GM19023 (cell line): ENCODE data around the gene MAN1C1.
"Not testable (repeated sequence)": the region's sequence is repeated elsewhere in the genome, so short reads cannot be mapped to it uniquely, and the experiment has no call there.

Source experiments
- ATAC-seq: cut with Tn5 transposase; IDR thresholded peaks from one replicate; pipeline ENCODE4 v1.9.1; 2021; ENCODE audit warnings: mild to moderate bottlenecking, moderate library complexity; ENCODE audit not compliant: unreplicated experiment

The MAN1C1 gene

DNA sequence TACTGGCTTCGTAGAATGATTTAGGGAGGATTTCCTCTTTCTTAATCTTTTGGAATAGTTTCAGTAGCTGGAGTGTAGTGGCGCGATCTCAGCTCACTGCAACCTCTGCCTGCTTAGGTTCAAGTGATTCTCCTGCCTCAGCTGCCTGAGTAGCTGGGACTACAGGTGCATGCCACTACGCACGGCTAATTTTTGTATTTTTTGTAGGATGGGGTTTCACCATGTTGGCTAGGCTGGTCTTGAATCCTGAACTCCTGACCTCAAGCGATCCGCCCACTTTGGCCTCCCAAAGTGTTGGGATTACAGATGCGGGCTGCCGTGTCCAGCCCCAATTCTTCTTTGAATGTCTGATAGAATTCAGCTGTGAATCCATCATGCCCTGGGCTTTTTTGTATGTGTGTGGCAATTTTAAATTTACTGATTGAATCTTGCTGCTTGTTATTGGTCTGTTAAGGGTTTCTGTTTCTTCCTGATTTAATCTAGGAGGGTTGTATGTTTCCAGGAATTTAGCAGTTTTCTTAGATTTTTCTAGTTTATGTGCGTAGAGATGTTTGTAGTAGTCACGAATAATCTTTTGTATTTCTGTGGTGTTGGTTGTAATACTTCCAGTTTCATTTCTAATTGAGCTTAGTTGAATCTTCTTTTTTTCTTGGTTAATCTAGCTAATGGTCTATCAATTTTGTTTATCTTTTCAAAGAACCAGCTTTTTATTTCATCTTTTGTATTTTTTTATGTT lies 15.3 kb downstream of the MAN1C1 start:
- no peak for ATAC-seq

DNA sequence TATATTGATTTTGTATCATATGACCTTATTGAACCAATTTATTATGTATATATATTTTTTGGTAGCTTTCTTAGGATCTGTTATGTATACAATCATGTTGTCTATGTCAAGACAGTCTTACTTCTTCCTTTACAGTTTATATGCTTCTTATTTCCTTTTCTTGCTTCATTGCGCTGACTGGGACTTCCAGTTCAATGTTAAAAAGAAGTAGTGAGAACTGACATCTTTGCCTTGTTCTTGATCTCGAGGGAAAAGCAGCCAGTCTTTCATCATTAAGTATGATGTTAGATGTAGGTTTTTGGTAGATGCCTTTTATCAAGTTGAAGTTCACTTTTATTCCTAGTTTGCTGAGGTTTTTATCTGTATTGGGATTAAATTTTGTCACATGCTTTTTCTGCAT lies 17.5 kb downstream of the MAN1C1 start:
- no peak for ATAC-seq

DNA sequence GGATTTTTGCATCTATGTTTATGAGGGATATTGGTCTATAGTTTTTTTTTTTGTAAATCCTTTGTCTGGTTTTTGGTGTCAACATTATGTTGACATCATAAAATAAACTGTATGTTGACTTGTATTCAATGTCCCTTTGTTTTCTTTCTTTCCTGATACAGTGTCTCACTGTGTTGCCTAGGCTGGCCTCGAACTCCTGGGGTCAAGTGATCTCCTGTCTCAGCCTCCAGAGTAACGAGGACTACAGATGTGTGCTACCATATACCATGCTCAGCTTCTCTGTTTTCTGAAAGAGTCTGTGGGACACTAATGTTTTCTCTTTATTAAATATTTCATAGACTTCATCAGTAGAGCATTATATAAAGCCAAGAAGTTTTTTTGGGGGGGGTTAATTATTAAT lies 18.3 kb downstream of the MAN1C1 start:
- ATAC-seq = no peak

DNA sequence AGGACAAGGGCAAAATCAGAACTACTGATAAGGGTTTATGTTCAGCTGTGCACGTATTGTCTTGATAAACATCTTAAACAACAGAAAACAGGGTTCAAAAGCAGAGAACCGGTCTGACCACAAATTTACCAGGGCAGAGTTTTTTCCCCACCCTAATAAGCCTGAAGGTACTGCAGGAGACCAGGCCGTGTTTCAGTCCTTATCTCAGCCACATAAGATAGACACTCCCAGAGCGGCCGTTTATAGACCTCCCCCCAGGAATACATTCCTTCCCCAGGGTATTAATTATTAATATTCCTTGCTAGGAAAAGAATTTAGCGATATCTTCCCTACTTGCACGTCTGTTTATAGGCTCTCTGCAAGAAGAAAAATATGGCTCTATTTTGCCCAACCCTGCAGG lies 19.6 kb downstream of the MAN1C1 start:
- not testable (repeated sequence) for ATAC-seq

DNA sequence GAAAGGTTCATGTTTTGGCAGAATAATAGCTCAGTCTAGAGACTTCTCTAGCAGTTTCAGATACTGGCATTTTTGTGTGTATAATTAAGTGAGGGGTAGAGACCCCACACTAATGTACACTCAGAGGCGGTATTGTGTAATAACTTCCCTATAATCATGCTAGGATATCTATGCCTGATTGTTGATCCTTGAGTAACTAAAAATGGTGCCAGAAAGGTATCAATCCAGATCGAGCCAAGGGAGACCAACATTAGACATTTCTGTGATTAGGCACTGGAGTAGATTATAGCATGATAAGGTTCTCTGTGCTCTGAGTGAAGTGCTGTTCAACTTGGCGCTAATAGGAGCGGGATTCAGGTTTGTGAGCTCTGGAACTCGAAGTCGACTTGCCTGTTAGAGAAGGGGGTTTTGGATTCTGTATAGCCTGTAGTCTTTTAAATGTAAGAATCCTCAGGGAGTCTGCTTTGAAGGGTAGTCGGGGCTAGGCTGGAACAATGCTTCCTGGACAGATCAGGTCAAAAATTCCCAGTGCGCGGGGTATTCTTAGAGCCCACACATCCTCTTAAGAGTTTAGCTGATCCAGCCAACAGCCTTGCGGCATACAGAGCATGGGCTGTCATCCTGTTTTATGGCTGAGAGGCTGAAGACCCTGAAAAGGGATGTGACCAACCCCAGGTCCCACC lies 24.2 kb downstream of the MAN1C1 start:
- no peak for ATAC-seq

DNA sequence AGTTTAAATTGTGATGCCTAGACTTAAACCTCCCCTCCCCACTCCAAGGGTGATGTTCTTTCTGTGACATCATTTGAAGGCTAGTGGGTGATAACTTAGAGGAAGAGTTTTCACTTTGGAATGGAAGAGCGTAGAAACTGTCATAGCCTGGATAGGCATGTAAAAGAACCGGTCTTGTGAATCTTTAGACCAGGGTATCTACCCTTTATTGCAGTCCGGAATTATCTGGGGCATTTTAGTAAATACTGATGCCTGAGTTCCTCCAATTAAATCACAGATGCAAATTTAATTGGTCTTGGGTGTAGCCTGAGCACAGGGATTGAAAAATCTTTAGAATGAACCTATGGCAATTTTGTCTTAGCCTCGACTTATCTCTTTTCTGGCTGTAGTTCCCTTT lies 24.7 kb downstream of the MAN1C1 start:
- ATAC-seq = no peak

DNA sequence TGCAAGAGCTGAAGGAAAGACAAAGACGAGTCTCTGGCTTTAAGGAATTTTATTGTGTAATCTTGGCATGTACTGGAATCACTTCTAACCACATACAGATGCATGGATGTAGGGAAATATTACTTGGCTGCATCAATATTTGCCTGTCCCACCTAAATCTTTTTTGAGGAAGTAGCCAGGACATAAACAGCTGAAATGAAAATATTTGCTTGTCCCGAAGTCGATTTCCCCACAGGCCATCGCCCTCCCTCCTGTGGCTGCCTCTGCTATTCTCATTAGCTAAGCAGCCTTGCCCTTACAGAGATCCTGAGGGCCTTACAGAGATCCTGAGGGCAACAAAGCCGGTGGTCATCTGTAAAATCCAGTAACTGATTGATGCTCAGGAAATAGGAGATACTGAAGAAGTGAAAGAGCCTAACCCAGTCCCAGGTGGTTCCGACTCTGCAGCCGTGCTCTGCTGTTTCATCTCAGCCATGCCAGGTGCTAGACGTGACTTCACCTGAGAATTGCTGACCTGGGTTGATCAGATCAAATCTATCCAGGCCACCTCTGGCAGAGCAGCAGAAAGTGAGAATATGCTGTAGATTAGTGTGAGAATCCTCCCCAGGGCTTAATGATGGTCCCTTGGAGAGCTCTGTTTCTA lies 25.5 kb downstream of the MAN1C1 start:
- ATAC-seq = no peak

DNA sequence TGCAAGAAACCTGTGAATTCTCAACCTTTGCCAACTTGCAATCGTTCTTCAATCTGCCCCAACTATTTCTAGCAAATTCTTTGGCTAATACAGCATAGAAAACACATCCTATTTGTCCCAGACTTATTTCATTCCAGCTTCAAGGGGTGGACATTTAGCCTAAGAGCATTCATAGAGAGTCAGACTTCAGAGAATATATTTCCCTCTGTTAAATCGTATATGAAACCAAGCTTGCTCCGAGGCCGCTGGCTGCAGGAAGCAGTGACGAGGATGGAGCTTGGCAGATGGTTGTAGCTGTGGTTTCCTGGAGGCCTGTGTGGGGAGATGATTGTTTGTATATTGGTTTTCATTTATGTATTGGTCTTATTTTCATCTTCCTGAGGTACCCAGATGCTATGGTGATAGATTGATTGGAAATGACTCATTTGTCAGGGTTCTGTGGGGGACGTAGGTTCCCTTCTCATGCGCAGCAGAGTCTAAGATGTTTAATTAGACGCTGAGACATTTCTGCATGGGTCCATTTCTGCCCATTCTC lies 26.1 kb downstream of the MAN1C1 start:
- ATAC-seq = no peak

DNA sequence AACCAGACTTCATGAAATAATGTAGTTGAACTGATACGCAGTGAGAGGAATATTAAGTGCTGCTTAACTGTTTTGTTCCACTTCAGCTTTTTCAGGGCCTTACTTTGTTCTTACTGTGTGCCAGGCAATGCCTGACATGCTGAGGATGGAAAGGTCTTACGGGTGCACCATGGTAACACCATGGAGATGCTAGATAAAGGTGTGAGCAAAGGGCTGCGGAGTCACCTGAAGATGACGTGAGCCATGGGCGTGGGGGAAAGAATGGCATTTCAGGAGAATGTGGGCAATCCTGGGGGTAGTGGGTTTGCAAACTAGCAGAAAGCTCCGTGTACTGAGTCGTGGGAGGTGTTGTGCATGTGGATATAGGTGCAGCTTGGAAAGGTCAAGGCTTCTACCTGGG lies 27.3 kb downstream of the MAN1C1 start:
- ATAC-seq = no peak

DNA sequence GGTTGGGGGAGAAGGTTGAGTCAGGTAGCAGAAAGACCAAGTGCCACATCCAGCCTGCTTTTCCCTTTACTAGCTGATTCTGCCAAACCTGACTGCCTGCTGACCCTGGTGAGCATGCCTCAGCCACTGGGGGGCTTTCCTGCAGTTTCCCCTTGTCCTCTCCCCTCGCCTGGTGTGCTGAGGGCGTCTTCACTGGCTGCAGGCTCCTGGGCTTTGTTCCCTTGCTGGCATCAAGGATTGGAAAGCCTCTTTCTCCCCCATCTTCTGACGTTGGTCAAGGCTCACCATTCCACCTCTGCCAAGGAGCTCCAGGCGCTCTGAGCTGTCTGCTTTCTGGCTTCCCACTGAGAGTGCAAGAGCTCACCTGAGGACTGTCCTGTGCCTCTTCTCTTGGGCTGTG lies 28.4 kb downstream of the MAN1C1 start:
- no peak for ATAC-seq

DNA sequence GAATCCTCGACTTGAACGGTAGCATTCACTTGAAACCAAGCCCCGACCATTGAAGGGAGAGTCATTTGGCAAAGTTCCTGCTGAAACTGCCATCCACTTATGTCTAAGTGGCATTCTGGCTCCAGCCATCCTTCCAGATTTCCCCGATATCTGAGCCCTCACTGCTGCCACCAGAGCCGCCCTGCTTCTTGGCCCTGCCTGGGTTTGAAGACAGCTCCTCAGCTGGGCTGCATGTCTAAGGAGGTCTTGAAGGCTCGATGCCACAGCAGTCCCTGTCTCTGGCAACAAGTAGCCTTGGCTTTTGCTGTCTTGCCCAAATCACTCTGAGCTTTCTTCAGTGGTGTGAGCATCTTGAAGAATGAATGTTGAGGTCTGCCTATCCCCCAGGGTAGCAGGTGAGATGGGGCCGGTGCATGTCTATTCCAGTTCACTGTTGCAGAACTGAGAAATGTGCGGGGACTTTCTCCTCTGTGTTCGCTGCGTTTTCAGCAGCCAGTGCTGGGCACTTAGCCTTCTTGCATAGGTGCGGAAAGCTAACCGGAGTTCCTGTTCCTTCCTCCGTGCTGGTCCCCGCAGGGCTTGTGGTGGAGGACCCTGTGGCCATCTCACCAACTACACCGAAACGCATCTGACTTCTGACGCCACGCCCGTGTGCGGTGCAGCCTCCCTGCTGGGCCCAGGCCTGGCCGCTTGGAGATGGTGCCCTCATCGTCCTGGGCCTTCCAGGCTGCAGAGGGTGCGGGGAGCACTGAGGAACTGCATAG lies 29.2 kb downstream of the MAN1C1 start:
- no peak for ATAC-seq

DNA sequence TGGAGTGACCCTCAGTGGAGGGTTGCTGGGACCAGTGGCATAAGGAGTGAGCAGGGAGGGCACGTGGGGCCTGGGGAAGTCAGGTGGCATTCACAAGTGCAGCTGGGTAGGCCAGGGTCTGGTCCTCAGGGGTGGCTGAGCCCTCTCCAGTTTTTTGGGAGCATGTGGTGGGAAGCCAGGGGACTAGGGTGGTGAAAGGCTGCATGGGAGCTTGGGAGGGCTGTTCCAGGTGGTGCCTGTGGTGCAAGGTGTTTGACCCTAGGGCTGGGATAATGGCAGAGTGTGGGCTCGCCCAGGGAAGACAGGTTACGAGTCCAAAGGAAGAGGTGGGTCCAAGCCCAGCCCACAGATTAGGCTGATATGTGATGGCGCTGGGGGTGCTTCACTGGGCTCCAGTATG lies 30.5 kb downstream of the MAN1C1 start:
- ATAC-seq = no peak

DNA sequence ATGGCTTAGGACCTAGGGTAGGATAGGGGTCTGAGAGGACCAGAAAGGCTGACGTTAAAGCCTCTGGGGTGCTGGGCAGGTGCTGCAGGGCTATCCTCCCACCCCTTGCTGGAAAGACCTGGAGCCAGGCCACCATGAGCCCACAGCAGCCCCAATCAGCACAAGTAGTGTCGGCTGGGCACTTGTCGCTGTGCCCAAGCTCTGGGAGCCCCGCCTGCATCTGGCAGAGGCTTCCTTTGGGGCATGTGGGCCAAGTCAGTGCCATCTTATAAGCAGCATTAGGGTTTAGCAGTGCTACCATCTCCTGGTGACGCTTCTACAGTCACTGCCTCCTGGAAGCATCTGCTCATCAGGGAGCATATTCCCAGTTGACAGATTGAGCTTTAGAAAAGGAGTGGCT lies 31.3 kb downstream of the MAN1C1 start:
- ATAC-seq = no peak

DNA sequence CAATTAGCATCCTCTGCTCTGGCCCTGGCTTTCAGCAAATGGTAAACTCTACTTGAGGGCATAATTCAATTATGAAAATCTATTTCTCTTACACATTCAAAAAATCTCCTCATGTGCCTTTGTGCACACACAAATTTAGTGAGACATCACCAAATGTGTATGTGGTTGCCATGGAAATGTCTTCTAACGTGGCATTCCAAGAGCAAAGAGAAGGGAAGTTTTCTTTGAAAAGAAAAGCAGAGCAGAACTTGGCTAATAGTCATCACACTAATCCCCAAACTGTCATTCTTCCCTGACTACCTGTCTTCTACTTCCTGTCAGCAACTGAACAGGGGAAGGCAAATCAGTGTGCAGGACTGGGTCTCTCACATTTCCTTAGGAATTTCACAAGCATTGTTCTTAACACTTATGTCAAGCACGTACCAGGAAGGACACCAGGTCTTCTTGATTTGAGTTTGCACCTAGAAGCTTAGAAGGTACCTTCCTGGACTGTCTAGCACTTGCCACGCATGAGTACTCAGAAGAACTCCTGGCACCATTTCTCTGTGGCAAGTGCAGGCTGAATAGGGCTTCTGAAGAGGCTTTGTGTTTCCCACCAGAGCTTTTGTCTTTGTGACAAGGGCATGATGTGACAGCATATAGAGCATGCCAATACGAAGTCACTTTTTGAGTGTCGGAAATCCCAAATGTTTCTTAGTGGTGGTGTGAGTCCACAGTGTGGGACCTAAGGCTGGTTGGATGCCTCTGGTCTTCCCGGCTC lies 32.3 kb downstream of the MAN1C1 start:
- no peak for ATAC-seq

DNA sequence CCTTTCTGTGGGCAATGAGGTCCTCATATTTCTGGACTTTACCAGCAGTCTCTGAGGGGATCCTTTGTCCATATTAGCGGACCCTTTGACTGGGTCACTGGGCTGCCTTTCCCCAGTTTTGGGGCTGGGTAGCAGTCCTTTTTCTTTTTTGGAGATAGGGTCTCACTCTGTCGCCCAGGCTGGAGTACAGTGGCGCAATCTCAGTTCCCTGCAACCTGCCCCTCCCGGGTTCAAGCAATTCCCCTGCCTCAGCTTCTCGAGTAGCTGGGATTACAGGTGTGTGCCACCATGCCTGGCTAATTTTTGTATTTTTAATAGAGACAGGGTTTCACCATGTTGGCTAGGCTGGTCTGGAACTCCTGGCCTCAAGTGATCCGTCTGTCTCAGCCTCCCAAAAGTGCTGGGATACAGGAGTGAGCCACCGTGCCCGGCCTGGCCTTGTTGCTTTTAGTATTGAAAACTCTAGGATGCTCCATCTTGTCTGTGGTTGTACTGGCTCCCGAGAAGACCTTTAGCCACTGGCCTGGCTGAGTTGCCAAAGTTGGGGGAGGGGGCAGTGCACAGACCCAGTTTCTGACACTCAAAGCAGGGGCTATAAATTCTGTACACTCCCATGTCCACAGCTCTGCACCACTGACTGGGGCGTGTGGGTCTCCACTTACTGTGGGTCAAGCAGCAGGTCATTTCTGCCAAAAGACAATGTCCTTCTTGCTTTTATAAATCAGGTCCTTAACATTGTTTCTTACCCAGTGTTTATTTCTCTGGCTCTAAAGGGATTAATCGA lies 33.1 kb downstream of the MAN1C1 start:
- ATAC-seq = no peak

DNA sequence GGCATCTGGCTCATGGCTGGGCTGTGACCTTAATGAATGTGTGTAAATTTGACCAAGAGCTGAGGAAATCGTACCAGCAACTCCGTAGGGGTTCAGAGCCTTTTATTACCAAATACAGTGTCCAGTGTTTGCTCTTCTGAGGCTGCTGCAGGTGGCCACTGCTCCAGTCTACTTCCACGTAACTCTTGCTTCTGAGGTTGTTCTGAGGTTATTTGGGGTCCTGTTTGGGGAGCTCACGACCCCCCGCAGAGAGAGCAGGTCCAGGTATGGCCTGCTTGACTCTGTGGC lies 33.6 kb downstream of the MAN1C1 start:
- ATAC-seq = no peak

DNA sequence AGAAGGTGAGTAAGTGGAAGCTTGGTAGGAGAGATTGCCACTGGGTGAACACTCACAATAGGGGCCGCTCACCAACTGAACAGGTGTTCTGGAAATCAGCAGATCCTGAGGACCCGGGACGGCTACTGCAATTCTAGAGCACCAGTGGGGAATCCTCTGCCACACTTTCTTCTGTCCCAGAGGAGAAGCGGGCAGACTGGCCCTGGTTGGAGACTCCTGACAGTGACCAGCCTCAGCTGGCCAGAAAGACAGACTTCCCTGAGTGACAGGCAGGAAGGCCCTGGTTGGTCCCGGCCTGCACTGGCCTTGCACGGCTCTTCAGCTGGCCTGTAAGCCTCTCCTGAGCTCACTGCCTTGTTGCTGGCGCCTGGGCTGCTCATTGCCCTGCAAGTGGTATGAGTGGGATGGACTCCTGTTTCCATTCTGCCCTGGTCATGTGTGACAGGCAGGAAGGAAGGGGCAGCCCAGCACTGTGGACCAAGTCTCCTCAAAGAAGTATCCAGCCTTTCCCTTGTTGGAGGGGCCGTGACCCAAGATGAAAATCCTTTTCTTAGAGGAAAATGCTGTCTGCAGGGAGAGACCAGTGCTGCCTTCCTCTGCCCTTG lies 34.5 kb downstream of the MAN1C1 start:
- ATAC-seq = no peak

DNA sequence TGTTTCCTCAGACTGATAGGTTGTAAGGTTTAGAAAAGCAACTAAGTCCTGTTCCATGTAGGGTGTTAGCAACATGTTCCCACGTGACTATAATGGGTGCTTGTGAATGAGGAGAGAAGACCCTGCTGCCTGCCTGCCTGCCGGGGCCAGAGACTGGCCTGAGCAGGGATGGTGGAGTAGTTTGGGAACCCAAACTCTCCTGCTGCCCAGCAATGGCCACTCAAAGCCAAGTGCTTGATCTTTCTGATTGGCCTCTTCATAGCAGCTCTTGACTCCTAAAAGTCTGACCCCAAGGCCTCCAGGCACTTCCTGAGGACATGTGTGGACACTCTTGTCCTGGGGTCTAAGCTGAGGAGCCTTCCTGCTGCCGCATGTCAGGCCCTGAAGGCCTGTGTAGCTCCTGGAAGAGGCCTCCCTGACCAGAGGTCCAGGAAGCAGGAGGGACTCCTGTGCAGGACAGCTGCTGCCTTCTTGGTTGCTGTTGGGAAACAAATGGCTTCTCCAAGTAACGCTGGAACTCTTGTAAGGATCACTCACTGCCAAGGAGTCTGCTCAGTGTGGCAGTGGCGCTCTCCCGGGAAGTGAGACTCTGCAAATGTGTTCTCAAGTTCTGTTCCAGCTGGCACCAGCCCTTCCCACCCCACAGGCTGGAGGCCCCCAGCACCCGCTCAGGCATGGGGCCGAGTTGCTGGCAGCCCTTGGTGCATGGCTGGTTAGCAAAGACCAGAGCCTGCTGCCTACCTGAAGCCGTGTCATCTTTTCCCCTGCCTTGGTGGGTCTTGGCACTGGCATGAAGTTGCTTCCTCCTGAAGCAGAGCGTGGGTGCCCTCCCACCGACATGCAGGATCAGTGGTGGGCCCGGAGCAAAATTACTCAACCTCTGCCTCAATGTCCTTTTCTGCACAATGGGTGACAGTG lies 35.5 kb downstream of the MAN1C1 start:
- no peak for ATAC-seq

DNA sequence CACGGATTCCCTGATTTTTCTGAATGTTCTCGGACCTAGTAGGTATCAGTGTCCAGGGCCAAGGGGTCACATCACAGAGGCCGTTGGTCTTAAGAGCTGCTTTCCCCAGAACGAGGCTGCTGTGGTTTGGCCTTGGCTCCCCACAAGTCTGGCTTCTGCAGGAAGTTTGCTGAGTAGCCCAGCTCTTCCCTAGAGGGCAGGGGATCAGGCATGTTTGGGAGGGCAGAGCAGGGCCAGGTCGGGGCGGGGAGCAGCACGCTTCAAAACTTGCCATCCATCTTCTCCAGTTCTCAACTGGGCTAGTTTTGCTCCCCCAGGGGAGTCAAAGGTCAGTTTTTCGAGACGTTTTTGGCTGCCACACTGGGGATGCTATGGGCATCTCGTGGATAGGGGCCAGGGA lies 37.0 kb downstream of the MAN1C1 start:
- ATAC-seq = no peak
